Epithelial cell of prostate (primary cell): Measurements from ENCODE around the gene ZRANB3.
A peak's percentile ranks its signal among the peaks of the same experiment; 100 is the strongest.
"Not testable (repeated sequence)": the region's sequence is repeated elsewhere in the genome, so short reads cannot be mapped to it uniquely, and the experiment has no call there.

Experiments
- DNase-seq: peaks from one replicate; pipeline ENCODE4 v3.0.0-alpha.2; 2011; ENCODE audit warnings: low read depth, low spot score
- H3K27ac ChIP-seq: fragments of 450-650 bp; 2 replicates; pipeline ENCODE4 v1.5.1; 2017; ENCODE audit warnings: mild to moderate bottlenecking

The ZRANB3 gene

DNA sequence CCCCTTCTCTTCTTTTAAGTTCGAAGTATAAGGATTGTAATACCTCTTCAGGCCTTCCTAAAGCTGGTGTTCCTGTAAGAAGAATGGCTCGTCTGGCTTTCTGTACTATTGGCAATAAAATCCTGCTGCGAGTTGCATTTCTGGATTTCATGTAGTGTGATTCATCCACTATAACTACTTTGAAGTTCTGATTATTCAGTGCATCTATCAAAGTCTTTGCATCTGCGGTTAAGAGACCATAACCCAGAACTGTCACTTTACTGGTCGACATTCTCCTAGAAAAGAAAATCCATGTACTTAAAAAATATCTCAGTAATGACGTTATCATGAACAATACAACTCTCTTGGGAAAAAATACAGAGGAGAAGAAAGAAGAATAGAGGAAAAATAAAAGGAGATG lies 181.1 kb downstream of the ZRANB3 start:
- DNase-seq: no peak
- no peak overlapping the region for H3K27ac ChIP-seq

DNA sequence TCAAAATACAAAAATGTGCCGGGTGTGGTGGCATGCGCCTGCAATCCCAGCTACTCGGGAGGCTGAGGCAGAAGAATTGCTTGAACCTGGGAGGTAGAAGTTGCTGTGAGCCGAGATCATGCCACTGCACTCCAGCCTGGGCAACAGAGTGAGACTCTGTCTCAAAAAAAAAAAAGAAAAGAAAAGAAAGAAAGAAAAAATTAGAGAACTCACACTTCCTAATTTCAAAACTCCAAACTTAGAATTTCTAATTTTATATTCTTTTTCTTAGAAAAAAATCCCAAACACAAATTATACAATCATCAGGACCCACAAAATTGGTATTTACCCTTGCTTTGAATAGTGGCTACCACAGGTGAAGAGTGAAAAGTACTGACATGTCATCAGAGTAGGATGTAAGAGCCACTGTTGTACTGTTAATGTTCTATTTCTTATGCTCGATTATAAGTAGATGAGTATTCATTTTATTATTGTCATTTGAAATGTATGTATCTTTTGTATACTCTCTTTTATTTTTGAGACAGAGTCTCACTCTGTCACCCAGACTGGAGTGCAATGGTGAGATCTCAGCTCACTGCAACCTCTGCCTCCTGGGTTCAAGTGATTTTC lies 182.8 kb downstream of the ZRANB3 start:
- DNase-seq, H3K27ac ChIP-seq: not testable (repeated sequence)

DNA sequence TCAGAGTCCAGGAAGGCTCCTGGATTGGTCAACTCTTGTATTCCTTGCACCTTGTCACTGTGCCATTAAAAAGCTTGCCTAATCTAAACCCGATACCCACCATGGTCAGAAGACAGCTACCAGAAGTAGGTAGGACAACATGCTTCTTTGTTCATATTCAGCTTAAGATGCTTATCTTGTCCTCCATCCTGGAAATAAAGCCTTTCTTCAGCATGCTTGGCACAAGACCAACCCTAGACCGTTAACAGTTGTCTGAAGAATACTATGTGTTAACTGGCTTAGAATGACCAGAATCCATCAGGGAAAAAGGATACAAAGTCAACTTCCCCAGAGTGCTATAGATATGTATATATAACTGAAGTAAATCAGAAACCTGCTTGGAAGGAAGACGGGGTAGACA lies 193.9 kb downstream of the ZRANB3 start:
- H3K27ac ChIP-seq: no peak overlapping the region
- no peak for DNase-seq

DNA sequence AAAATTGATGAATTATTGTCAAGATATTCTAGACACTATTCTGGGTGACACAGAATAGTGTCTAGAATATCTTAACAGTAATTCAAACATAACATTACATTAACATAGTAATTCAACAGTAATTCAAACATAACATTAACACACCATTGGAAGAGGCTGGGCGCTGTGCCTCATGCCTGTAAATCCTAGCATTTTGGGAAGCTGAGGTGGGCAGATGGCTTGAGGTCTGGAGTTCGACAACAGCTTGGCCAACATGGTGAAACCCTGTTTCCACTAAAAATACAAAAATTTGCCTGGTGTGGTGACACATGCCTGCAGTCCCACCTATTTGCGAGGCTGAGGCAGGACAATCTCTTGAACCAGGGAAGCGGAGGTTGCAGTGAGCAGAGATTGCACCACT lies 195.8 kb downstream of the ZRANB3 start:
- no peak for DNase-seq
- H3K27ac ChIP-seq: no peak overlapping the region

DNA sequence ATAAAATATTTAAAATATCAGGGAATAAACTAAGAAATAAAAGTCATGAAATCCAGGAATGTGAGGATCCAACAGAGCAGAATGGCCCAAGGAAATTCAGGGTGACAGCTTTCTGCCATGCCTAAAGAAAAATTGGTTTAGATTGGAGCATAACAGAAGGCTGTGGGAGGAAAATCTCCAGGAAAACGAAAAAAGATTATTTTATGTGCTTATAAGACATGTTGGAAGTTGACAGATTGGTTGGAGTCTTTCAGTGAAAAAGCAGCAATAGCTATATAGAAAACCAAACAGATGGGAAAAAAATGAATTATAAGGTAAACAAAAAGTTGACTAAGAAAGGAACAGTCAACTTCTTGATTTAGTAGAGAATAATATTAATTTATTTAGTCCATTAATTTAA lies 203.9 kb downstream of the ZRANB3 start:
- H3K27ac ChIP-seq: no peak overlapping the region
- no peak for DNase-seq

DNA sequence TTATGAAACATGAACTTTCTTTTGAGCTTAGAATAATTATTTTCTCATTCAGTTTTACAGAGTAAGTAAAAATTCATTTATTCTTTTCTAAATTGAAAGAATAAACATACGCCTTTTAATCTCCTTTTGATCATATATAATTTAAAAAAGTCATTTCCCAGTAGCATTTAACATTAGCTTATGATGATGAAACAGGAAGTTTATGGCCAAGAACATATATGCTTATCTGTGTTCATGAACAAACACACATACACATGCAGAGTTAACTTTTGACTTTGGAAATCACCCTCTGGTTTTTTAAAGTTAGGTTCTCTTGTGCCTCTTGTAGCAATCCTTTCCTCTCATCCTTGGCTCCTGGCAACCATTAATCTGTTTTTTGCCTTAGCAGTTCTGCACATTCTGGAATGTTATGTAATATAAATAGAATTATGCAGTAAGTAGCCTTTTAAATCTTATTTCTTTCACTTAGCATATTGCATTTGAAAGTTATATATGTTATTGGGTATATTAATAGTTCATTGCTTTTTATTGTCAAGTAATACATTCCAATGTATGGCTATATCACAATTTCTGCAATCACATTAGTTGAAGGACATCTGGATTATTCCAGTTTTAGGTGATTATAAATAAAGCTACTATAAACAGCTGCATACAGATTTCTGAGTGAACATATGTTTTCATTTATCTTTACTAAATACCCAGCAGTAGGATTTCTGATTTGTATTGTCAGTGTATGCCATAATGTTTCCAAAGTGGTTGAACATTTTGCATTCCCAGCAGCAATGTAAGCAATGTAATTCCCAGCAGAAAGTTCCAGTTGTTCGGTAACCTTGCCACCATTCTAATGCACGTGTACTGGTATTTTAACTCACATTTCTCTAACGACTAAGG lies 210.3 kb downstream of the ZRANB3 start:
- no peak overlapping the region for H3K27ac ChIP-seq
- no peak for DNase-seq

DNA sequence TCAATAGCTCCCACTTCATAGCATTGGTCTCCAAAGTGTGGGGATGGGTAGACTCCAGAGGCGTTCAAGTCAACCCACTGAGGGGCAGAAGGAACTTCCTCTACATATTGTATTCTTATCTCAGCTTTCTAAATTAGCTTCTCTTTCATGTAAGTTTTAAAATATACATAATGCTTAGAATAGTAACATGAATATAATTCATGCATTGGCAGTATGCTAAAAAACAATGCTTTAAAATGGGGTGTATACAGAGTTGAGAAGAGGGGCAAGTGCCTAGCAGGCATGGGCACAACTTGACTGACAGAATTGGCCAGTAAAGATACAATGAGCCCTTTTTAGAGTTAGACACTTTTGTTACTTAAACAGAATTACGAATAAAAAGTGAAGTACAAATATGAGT lies 212.2 kb downstream of the ZRANB3 start:
- no peak for DNase-seq
- no peak overlapping the region for H3K27ac ChIP-seq

DNA sequence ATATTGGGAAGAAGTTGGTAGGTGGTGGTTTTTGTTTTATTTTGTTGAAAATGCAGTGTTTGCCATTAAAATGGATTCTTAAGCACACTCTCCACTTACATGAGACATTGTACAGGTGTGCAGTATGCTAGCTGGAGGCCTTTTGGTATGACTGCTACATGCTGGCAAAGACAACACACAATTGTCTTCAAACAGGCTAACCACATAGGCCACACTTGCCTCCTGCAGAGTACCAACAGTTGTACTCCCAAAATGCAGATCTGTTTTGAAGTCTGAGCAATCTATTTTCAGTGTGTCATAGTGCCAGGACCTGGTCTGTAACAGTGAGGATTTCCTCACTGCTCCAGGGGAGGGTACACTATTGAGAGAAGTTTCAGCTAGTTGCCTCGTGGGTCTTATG lies 213.6 kb downstream of the ZRANB3 start:
- no peak for DNase-seq

DNA sequence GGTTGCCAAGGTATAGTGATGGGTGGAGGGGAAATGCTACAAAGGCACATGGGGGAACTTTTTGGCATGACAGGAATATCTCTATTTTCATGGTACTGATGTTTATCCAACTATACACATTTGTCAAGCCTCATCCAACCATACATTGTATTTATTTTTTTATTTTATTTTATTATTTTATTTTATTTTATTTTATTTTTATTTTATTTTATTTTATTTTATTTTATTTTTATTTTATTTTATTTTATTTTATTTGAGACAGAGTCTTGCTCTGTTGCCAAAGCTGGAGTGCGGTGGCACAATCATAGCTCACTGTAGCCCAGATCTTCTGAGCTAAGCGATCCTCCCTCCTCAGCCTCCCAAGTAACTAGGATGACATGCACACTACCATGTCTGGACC lies 219.1 kb downstream of the ZRANB3 start:
- no peak for DNase-seq
- H3K27ac ChIP-seq: no peak overlapping the region

More for the DNA sequence above, 213.6 kb downstream of the ZRANB3 start:
- H3K27ac ChIP-seq: no peak overlapping the region

DNA sequence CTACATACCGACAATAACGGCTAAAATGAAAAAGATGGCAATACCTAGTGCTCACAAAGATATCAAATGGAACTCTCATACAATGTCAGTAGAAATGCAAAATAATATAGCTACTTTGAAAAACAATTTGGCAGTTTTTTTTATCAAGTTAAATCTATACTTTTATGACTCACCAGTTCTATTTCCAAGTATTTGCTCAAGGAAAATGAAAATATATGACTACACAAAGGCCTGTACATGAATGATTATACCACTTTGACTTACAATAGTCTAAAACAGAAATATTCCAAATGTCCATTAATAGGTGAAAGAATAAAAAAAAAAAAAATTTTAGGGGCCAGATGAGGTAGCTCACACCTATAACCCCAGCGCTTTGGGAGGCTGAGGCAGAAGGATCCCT lies 219.8 kb downstream of the ZRANB3 start:
- H3K27ac ChIP-seq: no peak overlapping the region
- no peak for DNase-seq

DNA sequence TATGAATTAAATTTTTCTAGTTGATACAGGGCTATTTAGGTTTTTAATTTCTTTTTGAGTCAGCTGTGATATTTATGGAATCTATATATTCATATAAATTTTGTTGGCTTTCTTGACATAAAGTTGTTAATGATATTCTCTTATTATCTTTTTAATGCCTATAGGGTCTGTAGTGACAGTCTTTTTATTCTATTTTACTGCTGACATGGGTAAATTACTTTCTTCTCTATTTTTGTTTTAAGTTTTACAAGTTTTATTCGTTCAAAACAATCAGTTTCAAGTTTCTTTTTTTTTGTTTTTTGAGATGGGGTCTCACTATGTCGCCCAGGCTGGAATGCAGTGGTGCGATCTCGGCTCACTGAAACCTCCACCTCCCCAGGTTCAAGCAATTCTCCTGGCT lies 226.3 kb downstream of the ZRANB3 start:
- H3K27ac ChIP-seq: no peak overlapping the region
- DNase-seq: no peak

DNA sequence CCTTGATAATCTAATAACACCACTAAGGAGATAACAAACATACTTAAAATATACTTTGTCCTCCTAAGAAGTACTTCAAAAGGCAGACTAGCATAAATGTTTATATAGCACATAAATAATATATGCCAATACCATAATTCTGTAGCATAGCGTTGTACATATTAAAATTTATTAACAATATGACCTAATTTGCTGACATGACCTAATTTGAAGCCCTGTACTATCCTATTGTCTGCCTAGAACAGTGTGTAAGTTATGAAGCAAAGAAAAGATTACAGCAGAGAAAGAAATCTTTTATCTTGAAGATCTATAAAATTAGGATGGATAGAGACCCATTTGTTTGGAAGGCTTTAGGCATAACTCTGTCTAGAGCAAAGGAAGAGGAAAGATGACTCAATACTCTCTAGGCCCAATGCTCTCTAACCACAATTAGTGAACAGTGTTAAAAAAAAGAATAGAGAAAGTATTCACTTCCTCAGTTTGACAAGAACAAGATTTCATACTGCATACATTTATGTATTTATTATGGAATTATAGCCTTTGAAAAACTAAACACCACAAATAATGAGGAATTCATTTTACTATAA lies 231.3 kb downstream of the ZRANB3 start:
- no peak for DNase-seq
- H3K27ac ChIP-seq: peak overlapping the region; percentile 11

DNA sequence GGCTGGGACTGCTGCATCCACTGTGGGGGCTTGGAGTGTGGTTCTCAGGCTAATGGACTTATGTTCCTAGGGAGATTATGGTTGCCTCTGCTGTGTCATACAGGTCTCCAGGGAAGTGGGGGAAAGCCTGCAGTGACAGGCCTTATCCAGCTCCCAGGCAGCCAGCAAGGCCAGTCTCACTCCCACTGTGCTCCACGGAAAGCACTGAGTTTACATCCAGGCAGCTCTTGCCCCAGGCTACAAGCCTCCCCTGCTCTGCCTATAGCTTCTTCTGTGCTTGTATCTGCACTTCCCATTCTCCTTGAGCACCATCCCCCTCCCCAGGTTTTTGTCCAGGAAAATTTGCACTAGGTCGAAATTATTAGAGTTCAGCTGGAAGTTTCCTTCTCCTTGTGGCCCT lies 231.9 kb downstream of the ZRANB3 start:
- H3K27ac ChIP-seq: peak overlapping the region; percentile 11

DNA sequence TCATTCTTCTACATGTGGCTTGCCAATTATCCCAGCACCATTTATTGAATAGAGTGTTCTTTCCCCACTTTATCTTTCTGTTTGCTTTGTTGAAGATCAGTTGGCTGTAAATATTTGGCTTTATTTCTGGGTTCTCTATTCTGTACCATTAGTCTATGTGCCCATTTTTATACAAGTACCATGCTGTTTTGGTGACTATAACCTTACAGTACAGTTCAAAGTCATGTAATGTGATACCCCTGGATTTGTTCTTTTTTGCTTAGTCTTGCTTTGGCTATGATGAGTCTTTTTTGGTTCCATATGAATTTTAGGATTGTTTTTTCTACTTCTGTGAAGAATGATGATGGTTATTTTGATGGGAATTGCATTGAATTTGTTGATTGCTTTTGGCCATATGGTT lies 243.9 kb downstream of the ZRANB3 start:
- not testable (repeated sequence) for DNase-seq, H3K27ac ChIP-seq

More for the DNA sequence above, 231.9 kb downstream of the ZRANB3 start:
- DNase-seq: peak; percentile 0

DNA sequence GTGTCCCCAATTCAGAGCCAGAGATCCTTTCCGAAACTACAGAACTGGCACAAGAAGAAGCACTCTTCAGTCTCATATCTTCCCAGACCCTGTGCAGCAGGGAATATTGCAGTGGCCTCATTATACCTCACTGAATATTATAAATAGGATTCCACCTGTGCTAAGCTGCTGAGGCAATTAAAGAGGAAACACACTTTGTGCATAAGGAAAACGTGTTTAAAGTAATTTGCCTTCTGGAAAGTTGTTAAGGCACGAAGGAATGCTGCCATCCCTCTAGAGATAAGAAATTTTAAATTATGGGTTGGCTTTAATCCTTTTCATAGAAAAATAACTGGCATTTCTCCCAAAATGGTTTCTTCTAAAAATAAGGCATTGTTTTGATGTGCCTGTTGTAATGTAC lies 245.6 kb downstream of the ZRANB3 start:
- H3K27ac ChIP-seq: no peak overlapping the region
- DNase-seq: no peak

DNA sequence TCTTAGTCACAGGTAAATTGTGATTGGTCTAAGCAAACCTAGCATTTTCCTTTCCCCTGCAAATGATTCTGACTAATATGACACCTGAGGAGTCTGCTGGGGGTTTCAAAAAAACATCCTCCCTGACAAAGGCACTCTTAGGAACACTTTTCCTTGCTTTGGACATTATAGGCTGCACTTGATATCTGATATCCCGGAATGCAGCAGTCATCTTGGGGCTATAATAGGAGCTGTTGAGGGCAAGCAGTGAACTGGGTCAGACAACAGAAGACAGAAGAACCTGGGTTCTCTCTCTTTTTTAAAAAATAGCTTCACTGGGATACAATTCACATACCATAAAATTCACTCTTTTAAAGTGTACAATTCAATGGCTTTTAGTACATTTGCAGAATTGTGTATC lies 249.6 kb downstream of the ZRANB3 start:
- H3K27ac ChIP-seq: no peak overlapping the region
- DNase-seq: no peak

DNA sequence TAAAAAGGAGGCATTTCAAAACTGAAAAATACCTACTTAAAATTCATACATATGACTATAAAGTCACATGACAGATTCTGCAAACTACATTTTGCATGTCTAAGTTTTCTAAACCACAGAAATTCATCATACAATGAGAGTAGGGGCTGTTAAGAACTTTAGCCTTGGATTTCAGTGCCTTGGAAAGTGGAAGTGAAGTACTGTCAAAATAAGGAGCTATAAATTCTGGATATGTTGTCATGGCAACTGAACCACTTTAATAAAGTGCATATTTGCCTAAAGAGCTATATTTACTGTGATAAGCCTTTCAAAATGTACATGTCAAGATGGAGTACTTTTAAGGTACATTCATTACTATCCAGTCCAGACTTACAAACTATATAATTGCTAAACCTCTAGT lies 251.8 kb downstream of the ZRANB3 start:
- no peak overlapping the region for H3K27ac ChIP-seq
- no peak for DNase-seq

DNA sequence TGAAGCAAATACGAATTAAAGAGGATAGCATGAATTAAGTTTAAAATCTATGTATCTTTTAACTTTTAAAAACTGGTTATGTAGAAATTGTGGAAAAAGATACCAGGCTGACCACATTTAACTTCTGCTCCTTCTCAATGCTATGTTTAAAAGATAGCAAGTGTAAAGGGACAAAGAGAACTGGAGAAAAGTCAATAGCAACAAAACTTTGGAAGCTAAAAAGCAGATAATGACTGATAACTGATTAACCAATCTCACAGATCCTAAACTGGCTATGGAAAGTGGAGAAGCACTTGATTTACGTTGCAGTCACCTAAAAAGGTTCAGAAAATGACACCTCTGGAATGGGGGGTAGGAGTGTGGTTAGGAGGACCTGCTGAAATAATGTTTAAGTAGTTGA lies 254.5 kb downstream of the ZRANB3 start:
- DNase-seq: no peak
- H3K27ac ChIP-seq: no peak overlapping the region

DNA sequence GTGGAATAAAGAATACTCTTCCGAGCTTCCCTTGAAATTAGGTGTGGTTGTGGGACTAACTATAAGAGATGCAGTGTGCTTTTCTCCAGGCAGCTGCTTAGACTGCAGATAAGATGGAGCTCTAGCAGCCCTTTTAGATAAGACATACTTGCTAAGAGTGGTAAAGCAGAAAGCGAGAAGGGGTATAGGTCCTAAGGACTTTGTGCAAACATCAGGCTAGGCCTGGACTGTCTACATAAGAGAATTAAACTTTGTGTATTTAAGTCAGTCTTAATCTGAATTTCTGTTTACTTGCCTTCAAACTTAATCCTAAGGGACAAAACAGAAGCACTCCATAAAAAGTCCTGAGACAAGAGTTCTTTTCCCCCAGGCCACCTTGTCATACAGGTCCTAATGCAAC lies 260.0 kb downstream of the ZRANB3 start:
- H3K27ac ChIP-seq: no peak overlapping the region
- no peak for DNase-seq

DNA sequence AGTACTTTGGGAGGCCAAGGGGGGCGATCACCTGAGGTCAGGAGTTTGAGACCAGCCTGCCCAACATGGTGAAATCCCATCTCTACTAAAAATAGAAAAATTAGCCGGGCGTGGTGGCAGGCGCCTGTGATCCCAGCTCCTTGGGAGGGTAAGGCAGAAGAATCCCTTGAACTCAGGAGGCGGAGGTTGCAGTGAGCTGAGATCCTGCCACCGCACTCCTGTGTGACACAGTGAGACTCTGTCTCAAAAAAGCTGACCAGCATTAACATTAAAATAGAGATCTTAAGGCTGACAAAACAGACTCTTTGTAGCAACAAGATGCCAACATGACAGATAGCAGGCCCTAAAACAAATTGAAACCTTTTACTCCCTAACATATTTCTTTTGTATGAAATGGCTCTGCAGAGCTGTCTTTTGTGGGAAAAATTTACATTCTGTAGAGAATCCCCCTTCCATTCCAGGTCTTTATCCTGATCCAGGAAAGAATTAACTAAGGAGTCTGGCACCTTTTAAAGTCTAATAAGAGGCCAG lies 265.0 kb downstream of the ZRANB3 start:
- H3K27ac ChIP-seq: no peak overlapping the region
- no peak for DNase-seq

DNA sequence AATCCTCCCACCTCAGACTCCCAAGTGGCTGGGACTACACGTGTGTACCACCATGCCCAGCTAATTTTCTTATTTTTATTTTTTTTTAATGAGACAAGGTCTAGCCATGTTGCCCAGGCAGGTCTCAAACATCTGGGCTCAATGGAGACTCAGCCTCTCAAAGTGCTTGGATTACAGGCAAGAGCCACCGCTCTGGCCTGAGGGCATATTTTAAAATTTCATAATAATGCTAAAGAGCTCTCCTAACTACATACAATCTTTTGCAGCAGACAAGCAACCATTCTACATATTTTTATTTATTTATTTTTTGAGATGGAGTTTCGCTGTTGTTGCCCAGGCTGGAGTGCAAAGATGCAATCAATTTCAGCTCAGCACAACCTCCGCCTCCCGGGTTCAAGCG lies 271.9 kb downstream of the ZRANB3 start:
- DNase-seq: no peak

More for the DNA sequence above, 271.9 kb downstream of the ZRANB3 start:
- H3K27ac ChIP-seq: peak overlapping the region; percentile 96
